H9 (cell line): ENCODE results near the gene TAS1R1. TPM values are rescaled to one million over a fixed set of nuclear protein-coding genes. Genes with fewer than 3 reads are reported as not detected.

Experiments used
- DNase-seq: peaks from one replicate; pipeline ENCODE4 v3.0.0-alpha.2; 2017
- H2AFZ ChIP-seq: one replicate; pipeline ENCODE4 v1.6.1; 2013; ENCODE audit warnings: mild to moderate bottlenecking, low read length, control low read depth, moderate library complexity
- H2AK5ac ChIP-seq: 2 replicates; pipeline ENCODE4 v1.6.1; 2013; ENCODE audit warnings: low read length, control low read depth, mixed read lengths; ENCODE audit not compliant: insufficient read length
- H2BK120ac ChIP-seq: one replicate; pipeline ENCODE4 v1.6.1; 2013; ENCODE audit warnings: low read depth, mild to moderate bottlenecking, low read length, control low read depth, inconsistent platforms; ENCODE audit not compliant: poor library complexity, severe bottlenecking
- H2BK12ac ChIP-seq: 2 replicates; pipeline ENCODE4 v1.6.1; 2013; ENCODE audit warnings: low read length, control low read depth, mixed read lengths, low read depth; ENCODE audit not compliant: insufficient read length
- H2BK15ac ChIP-seq: 2 replicates; pipeline ENCODE4 v1.6.1; 2013; ENCODE audit warnings: low read depth, low read length, control low read depth
- H2BK20ac ChIP-seq: one replicate; pipeline ENCODE4 v1.6.1; 2013; ENCODE audit warnings: low read depth, mild to moderate bottlenecking, low read length, control low read depth, inconsistent platforms; ENCODE audit not compliant: poor library complexity, severe bottlenecking
- H2BK5ac ChIP-seq: 2 replicates; pipeline ENCODE4 v1.6.1; 2013; ENCODE audit warnings: low read length, control low read depth, mixed read lengths; ENCODE audit not compliant: insufficient read length
- H3K14ac ChIP-seq: 2 replicates; pipeline ENCODE4 v1.6.1; 2013; ENCODE audit warnings: low read length, control low read depth; ENCODE audit not compliant: insufficient read depth
- H3K18ac ChIP-seq: 2 replicates; pipeline ENCODE4 v1.6.1; 2013; ENCODE audit warnings: low read depth, mild to moderate bottlenecking, mixed read lengths, low read length, control low read depth; ENCODE audit not compliant: insufficient read length
- H3K23ac ChIP-seq: 2 replicates; pipeline ENCODE4 v1.6.1; 2013; ENCODE audit warnings: low read length, control low read depth, mixed read lengths, low read depth; ENCODE audit not compliant: insufficient read length
- H3K23me2 ChIP-seq: 2 replicates; pipeline ENCODE4 v1.6.1; 2013; ENCODE audit warnings: low read depth, mild to moderate bottlenecking, mixed read lengths, low read length, control low read depth; ENCODE audit not compliant: insufficient read length, poor library complexity, severe bottlenecking
- H3K27ac ChIP-seq: 2 replicates; pipeline ENCODE4 v1.5.1; 2013; ENCODE audit warnings: low read length, control low read depth, mixed read lengths, low read depth; ENCODE audit not compliant: insufficient read length
- H3K27me3 ChIP-seq: 2 replicates; pipeline ENCODE4 v1.6.1; 2013; ENCODE audit warnings: low read length, control low read depth, inconsistent platforms; ENCODE audit not compliant: insufficient read depth
- H3K4ac ChIP-seq: 2 replicates; pipeline ENCODE4 v1.6.1; 2013; ENCODE audit warnings: low read depth, mild to moderate bottlenecking, control low read depth, inconsistent platforms, low read length, moderate library complexity
- H3K4me1 ChIP-seq: 2 replicates; pipeline ENCODE4 v1.6.1; 2013; ENCODE audit warnings: low read length, control low read depth, inconsistent platforms; ENCODE audit not compliant: insufficient read depth
- H3K4me2 ChIP-seq: 2 replicates; pipeline ENCODE4 v1.6.1; 2013; ENCODE audit warnings: low read length, control low read depth, mixed read lengths; ENCODE audit not compliant: insufficient read length, insufficient read depth
- H3K56ac ChIP-seq: 2 replicates; pipeline ENCODE4 v1.6.1; 2013; ENCODE audit warnings: low read depth, mild to moderate bottlenecking, mixed read lengths, low read length, control low read depth; ENCODE audit not compliant: insufficient read length
- H3K79me1 ChIP-seq: 2 replicates; pipeline ENCODE4 v1.6.1; 2013; ENCODE audit warnings: low read depth, mild to moderate bottlenecking, moderate library complexity, low read length, control low read depth, inconsistent platforms; ENCODE audit not compliant: insufficient read depth, poor library complexity, severe bottlenecking
- H3K79me2 ChIP-seq: 2 replicates; pipeline ENCODE4 v1.6.1; 2013; ENCODE audit warnings: low read length, control low read depth, inconsistent platforms; ENCODE audit not compliant: insufficient read depth
- H3K9ac ChIP-seq: 2 replicates; pipeline ENCODE4 v1.6.1; 2013; ENCODE audit warnings: low read length, control low read depth, mixed read lengths; ENCODE audit not compliant: insufficient read length; ENCODE audit errors: extremely low read depth
- H3K9me3 ChIP-seq: one replicate; pipeline ENCODE4 v1.6.1; 2013; ENCODE audit warnings: low read depth, low read length, inconsistent platforms; ENCODE audit not compliant: control insufficient read depth
- H3T11ph ChIP-seq: one replicate; pipeline ENCODE4 v1.6.1; 2013; ENCODE audit warnings: mild to moderate bottlenecking, low read length, control low read depth, inconsistent platforms
- H4K20me1 ChIP-seq: one replicate; pipeline ENCODE4 v1.6.1; 2013; ENCODE audit not compliant: control insufficient read depth, insufficient read length, insufficient read depth
- H4K5ac ChIP-seq: 2 replicates; pipeline ENCODE4 v1.6.1; 2013; ENCODE audit warnings: low read depth, mild to moderate bottlenecking, mixed read lengths, low read length, control low read depth; ENCODE audit not compliant: insufficient read length
- H4K8ac ChIP-seq: replicated peaks from 2 replicates; pipeline ENCODE4 v1.6.1; 2013; ENCODE audit warnings: low read length, control low read depth, mixed read lengths, low read depth; ENCODE audit not compliant: insufficient read length
- H4K91ac ChIP-seq: 2 replicates; pipeline ENCODE4 v1.6.1; 2013; ENCODE audit warnings: low read depth, mild to moderate bottlenecking, moderate library complexity, mixed read lengths, low read length, control low read depth; ENCODE audit not compliant: insufficient read length
- H3K27ac Mint-ChIP-seq, 3 experiments: 2 replicates in 2 of 3; 3 replicates in 1 of 3; pipeline ENCODE4 v1.8.0; 2020 to 2021; ENCODE audit warnings: mixed read lengths in 3 of 3, mild to moderate bottlenecking in 1 of 3, moderate library complexity in 1 of 3
- H3K27me3 Mint-ChIP-seq: 2 replicates; pipeline ENCODE4 v1.8.0; 2021; ENCODE audit warnings: low read depth, mild to moderate bottlenecking, moderate library complexity, mixed read lengths
- H3K36me3 Mint-ChIP-seq, 3 experiments: 2 replicates in 2 of 3; 3 replicates in 1 of 3; pipeline ENCODE4 v1.8.0; 2020 to 2021; ENCODE audit warnings: low read depth in 3 of 3, mixed read lengths in 3 of 3; ENCODE audit not compliant: insufficient read depth in 1 of 3
- H3K4me1 Mint-ChIP-seq, 2 experiments: 2 replicates each; pipeline ENCODE4 v1.8.0; 2020; ENCODE audit warnings: mixed read lengths in 2 of 2
- H3K4me3 Mint-ChIP-seq, 2 experiments: 2 replicates in 1 of 2; 3 replicates in 1 of 2; pipeline ENCODE4 v1.8.0; 2020 to 2021; ENCODE audit warnings: mild to moderate bottlenecking in 2 of 2, mixed read lengths in 2 of 2, moderate library complexity in 1 of 2
- H3K9me3 Mint-ChIP-seq, 2 experiments: 2 replicates in 1 of 2; 3 replicates in 1 of 2; pipeline ENCODE4 v1.8.0; 2020; ENCODE audit warnings: mild to moderate bottlenecking in 2 of 2, mixed read lengths in 2 of 2, moderate library complexity in 1 of 2
- WGBS: extraction: QIAGEN DNeasy Blood & Tissue Kit; methylation state at CpG from one replicate; pipeline ENCODE4 v1.1.7; 2013; ENCODE audit warnings: missing lambda C conversion rate, low lambda C conversion rate, mixed read lengths; ENCODE audit not compliant: insufficient read length; ENCODE audit errors: extremely low coverage; 5-methylcytosine and 5-hydroxymethylcytosine counted together
- total RNA-seq: library from RNA; stranded (reverse); gene quantifications from 2 replicates; pipeline ENCODE4 v1.2.1, GENCODE V29; 2021
- TF ChIP-seq, protein P1 (sequence below): fragments of 200-600 bp; sonication (generic); conservative IDR thresholded peaks from 3 replicates; pipeline ENCODE4 v1.8.0; 2021; ENCODE audit warnings: antibody characterized with exemption, mild to moderate bottlenecking

The TAS1R1 gene
- total RNA-seq, 1 experiment from 2014 or later = not detected

DNA sequence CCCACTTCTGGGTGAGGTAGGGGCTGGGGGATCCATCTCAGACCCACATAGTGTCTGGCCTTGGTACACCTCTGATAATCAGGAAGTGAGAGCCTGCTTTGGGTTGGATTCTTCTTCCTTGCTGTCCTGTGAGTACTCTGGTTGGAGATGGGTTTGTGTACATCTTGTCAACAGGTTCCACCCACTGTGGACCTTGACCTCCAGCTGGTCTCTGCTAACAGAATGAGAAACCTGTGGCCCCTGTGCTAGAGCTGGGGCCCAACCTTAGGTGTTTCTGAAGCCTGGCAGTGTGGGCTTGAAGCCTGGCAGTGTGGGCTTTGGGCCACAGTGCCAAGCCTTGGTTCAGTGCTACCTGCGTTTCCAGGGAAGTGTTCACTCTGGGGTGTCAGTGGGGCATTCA is 27.3 kb downstream of the TAS1R1 start:
- H3K27ac Mint-ChIP-seq = no peak overlapping the region
- H2AFZ ChIP-seq = no peak overlapping the region

More for the DNA sequence above, 27.3 kb downstream of the TAS1R1 start:
- no peak overlapping the region for H2BK15ac ChIP-seq
- H3K4me3 Mint-ChIP-seq = no peak overlapping the region; a peak in 1 of 5 replicates
- H2BK120ac ChIP-seq = no peak overlapping the region
- no peak overlapping the region for H2BK12ac ChIP-seq
- H3K79me1 ChIP-seq = peaks cover 4% of the 10 kb centered on the region
- no peak overlapping the region for H3K9ac ChIP-seq
- no peak overlapping the region for H3K23ac ChIP-seq
- no peaks in the 10 kb centered on the region for H3K27me3 ChIP-seq
- H3K79me2 ChIP-seq = no peaks in the 10 kb centered on the region
- H3T11ph ChIP-seq = no peak overlapping the region
- no peak overlapping the region for H2BK20ac ChIP-seq
- peaks cover 15 to 18% of the 10 kb centered on the region in 2 experiments for H3K4me1 Mint-ChIP-seq
- no peaks in the 10 kb centered on the region for H3K9me3 ChIP-seq
- TF ChIP-seq, protein P1, sequence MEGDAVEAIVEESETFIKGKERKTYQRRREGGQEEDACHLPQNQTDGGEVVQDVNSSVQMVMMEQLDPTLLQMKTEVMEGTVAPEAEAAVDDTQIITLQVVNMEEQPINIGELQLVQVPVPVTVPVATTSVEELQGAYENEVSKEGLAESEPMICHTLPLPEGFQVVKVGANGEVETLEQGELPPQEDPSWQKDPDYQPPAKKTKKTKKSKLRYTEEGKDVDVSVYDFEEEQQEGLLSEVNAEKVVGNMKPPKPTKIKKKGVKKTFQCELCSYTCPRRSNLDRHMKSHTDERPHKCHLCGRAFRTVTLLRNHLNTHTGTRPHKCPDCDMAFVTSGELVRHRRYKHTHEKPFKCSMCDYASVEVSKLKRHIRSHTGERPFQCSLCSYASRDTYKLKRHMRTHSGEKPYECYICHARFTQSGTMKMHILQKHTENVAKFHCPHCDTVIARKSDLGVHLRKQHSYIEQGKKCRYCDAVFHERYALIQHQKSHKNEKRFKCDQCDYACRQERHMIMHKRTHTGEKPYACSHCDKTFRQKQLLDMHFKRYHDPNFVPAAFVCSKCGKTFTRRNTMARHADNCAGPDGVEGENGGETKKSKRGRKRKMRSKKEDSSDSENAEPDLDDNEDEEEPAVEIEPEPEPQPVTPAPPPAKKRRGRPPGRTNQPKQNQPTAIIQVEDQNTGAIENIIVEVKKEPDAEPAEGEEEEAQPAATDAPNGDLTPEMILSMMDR = no peak
- no peak overlapping the region for H3K4me2 ChIP-seq
- H3K56ac ChIP-seq = no peak overlapping the region
- peaks cover 0 to 15% (median 2%) of the 10 kb centered on the region in 3 experiments; a peak in 4 of 7 replicates for H3K36me3 Mint-ChIP-seq
- H4K8ac ChIP-seq = no peak overlapping the region
- no peak for DNase-seq
- H4K5ac ChIP-seq = no peak overlapping the region
- H3K14ac ChIP-seq = no peak overlapping the region
- no peak overlapping the region for H2AK5ac ChIP-seq
- no peaks in the 10 kb centered on the region for H3K27me3 Mint-ChIP-seq
- no peak overlapping the region for H3K4ac ChIP-seq
- no peak overlapping the region for H3K27ac ChIP-seq
- no peaks in the 10 kb centered on the region for H4K20me1 ChIP-seq
- H4K91ac ChIP-seq = no peak overlapping the region
- no CpG with 5 or more reads among the region's 1 CpG for WGBS
- no peak overlapping the region for H3K18ac ChIP-seq
- no peaks in the 10 kb centered on the region; the same call in 1 of the 2 replicates for H3K4me1 ChIP-seq
- no peaks in the 10 kb centered on the region; a peak in 1 of 5 replicates for H3K9me3 Mint-ChIP-seq
- peaks cover 7% of the 10 kb centered on the region for H3K23me2 ChIP-seq
- no peak overlapping the region for H2BK5ac ChIP-seq
